Limb (tissue), 2 donors: Measurements from ENCODE around the gene INHA.
A peak's percentile ranks its signal among the peaks of the same experiment; 100 is the strongest.

Experiments used
- DNase-seq, 2 donors: peaks; one replicate each; pipeline ENCODE4 v3.0.0-alpha.2; 2016; ENCODE audit errors: extremely low spot score in 2 of 2

Gene INHA, protein sequence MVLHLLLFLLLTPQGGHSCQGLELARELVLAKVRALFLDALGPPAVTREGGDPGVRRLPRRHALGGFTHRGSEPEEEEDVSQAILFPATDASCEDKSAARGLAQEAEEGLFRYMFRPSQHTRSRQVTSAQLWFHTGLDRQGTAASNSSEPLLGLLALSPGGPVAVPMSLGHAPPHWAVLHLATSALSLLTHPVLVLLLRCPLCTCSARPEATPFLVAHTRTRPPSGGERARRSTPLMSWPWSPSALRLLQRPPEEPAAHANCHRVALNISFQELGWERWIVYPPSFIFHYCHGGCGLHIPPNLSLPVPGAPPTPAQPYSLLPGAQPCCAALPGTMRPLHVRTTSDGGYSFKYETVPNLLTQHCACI

GRCh38 chr2:219572237-219573001 lies at the start of gene INHA:
TSS of gene INHA (plus strand) at chr2:219572310. CDS start at chr2:219572375, 65 bp downstream.
- DNase-seq, result no peak

- DNase-seq, result no peak
Measured at GRCh38 chr2:219523031-219523671, 49.0 kb upstream of the INHA start.

DNA sequence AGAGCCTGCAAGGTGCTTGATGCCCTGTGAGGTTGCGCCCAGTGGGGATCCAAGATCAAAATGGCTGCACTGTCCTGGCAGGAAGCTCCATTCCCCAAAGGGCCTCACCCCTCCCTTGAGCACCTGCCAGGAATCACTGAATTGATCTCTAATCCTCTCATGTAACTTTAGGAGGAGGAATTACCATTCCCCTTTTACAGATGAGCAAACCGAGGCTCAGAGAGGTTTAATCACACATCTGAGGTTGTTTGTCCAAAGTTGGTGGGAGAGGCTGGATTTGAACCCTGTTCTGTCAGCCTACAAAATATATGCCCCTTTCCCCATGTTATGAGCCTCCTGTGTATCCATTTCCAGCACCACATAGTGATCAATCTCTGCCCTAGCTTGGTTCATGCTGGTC lies 47.3 kb upstream of the INHA start:
- DNase-seq, result no peak

GRCh38 chr2:219525533-219526232 lies 46.4 kb upstream of the INHA start:
- DNase-seq, result no peak

GRCh38 chr2:219526320-219527075 lies 45.6 kb upstream of the INHA start:
- DNase-seq, result no peak

- DNase-seq, result no peak
Measured at GRCh38 chr2:219527076-219527394, 45.1 kb upstream of the INHA start.

DNA sequence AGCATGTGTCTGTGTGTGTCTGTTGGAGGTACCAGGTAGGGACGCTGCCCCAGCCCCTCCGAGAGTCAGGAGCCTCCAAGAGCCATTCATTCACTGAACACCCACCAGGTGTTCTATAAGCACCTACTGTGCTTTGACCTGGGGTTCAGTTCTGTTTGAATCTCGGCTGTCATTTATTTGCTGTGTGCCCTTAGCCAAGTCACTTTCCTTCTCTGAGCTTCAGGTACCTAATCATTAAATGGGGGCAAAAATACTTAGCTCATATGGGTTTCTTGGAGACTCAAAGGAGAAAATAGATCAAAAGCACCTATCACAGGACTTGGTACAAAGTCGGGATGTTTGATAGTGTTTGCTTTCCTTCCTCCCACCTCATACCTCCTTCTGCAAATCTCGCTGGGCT lies 44.6 kb upstream of the INHA start:
- DNase-seq, result no peak

GRCh38 chr2:219530048-219530963 lies 41.8 kb upstream of the INHA start:
- DNase-seq, result peak; percentile 86 to 94

GRCh38 chr2:219531639-219532377 lies 40.3 kb upstream of the INHA start:
- DNase-seq, result no peak

- no peak for DNase-seq
Measured at GRCh38 chr2:219532378-219532649, 39.8 kb upstream of the INHA start.

DNA sequence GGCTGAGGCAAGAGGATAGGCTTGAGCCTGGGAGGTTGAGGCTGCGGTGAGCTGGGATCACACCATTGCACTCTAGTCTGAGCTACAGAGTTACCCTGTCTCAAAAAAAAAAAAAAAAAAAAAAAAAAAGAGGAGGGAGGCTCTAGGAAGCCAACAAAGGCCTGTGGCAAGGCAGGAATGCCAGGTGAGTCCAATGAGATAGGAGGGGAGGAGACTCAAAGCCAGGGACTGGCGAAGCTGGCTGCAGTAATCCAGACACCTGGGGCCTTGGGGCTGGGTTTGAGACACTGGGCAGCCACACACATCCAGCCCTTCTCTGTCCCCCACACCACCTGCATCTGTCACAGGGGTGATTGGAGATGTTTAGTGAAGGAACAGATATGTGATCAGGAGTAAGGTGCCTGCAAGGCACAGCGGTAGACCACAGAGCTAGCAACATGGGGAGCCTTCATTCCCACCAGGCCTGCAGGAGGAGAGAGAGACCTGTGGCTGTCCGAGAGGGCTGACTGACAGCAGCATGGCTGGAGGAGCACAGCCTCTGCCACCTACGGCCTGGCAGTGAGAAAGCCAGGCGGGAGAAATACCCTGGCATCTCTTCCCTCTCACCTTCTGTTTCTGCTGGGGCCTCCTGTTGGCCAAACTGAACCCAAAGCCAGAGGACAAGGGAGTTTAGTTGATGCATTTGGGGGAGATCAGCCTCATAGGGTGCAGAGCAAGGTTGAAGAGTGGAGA lies 38.0 kb upstream of the INHA start:
- DNase-seq, result no peak

GRCh38 chr2:219536425-219536824 lies 35.7 kb upstream of the INHA start:
- no peak for DNase-seq

GRCh38 chr2:219536967-219537366 lies 35.1 kb upstream of the INHA start:
- DNase-seq, result no peak

DNA sequence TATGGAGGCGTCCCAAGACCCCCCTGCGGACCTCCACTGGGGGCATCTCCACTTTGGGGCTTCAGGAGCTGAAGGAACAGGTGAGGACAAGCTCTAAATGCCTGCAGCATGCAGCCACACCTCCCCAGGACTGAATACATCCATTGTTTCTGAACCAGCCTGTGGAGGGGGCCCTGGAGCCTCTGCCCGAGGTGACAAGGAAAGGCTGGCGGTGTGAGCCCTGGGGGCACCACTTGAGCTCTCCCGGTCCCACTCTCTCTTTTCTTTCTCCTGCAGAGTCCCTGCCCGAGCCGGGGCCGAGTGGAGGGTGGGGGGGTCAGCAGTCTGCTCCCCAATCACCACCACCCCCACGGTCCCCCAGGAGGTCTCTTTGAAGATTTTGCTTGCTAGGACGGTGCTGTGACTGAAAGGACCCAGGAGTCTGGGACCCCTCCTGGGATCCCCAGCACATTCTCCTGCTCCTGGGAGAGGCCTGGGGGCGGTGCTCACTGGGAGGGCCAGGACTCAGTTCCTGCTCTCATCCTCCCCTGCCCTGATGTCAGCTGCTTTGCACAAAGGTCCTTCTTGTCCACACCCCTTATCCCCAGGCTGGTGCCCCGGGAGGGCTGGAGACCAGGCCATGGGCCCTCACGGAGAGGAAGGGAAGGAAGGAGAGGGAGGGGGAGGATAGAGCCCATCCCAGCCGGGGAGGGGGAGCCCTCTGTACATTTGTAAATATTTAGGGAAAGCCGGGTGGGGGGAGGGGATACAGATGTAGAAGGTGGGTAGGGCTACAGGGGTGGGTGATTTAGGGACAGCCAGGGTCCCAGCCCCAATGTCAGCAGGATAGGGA lies 34.2 kb upstream of the INHA start:
- DNase-seq, result no peak

GRCh38 chr2:219538504-219538951 lies 33.6 kb upstream of the INHA start:
- peak in 1 of 2 donors; percentile 76 for DNase-seq

- no peak for DNase-seq
Measured at GRCh38 chr2:219538956-219539788, 32.9 kb upstream of the INHA start.
